ENCODE results near the gene RNF13. TPM values are rescaled to one million over a fixed set of nuclear protein-coding genes. Genes with fewer than 3 reads are reported as not detected.
"Not testable (repeated sequence)": the region's sequence is repeated elsewhere in the genome, so short reads cannot be mapped to it uniquely, and the experiment has no call there.

Gene RNF13
- total RNA-seq, 1 donor from 2014 or later: 45.3 TPM

- not testable (repeated sequence) for DNase-seq (ENCODE audit: low read depth in 2 of 2)
These were observed 26.5 kb downstream of the RNF13 start for GRCh38 chr3:149839469-149839868.

- DNase-seq (ENCODE audit: low read depth in 2 of 2): no peak
These were observed 26.9 kb downstream of the RNF13 start for GRCh38 chr3:149839896-149840295.

- DNase-seq (ENCODE audit: low read depth in 2 of 2): no peak
These were observed 30.5 kb downstream of the RNF13 start for GRCh38 chr3:149843502-149843901.

- no peak for DNase-seq (ENCODE audit: low read depth in 2 of 2)
These were observed 31.1 kb downstream of the RNF13 start for GRCh38 chr3:149844091-149844490.

GRCh38 chr3:149845570-149846244, 32.7 kb downstream of the RNF13 start:
- no peak for DNase-seq (ENCODE audit: low read depth in 2 of 2)

- DNase-seq (ENCODE audit: low read depth in 2 of 2): no peak
These were observed 35.2 kb downstream of the RNF13 start for GRCh38 chr3:149848238-149848637.

- no peak for DNase-seq (ENCODE audit: low read depth in 2 of 2)
These were observed 35.7 kb downstream of the RNF13 start for GRCh38 chr3:149848688-149849087.

GRCh38 chr3:149850787-149851584, 38.0 kb downstream of the RNF13 start:
- no peak for DNase-seq (ENCODE audit: low read depth in 2 of 2)

- no peak for DNase-seq (ENCODE audit: low read depth in 2 of 2)
These were observed 45.9 kb downstream of the RNF13 start for GRCh38 chr3:149858911-149859310.

- DNase-seq (ENCODE audit: low read depth in 2 of 2): no peak
These were observed 47.9 kb downstream of the RNF13 start for GRCh38 chr3:149860881-149861280.

GRCh38 chr3:149867563-149867962, 54.5 kb downstream of the RNF13 start:
- DNase-seq (ENCODE audit: low read depth in 2 of 2): no peak

GRCh38 chr3:149871855-149872254, 58.8 kb downstream of the RNF13 start:
- DNase-seq (ENCODE audit: low read depth in 2 of 2): no peak

- no peak for DNase-seq (ENCODE audit: low read depth in 2 of 2)
These were observed 59.6 kb downstream of the RNF13 start for GRCh38 chr3:149872589-149872988.

- DNase-seq (ENCODE audit: low read depth in 2 of 2): no peak
These were observed 64.7 kb downstream of the RNF13 start for GRCh38 chr3:149877668-149878067.

GRCh38 chr3:149879872-149880271, 66.9 kb downstream of the RNF13 start:
- peak; percentile 29 to 64 for DNase-seq (ENCODE audit: low read depth in 2 of 2)

- no peak for DNase-seq (ENCODE audit: low read depth in 2 of 2)
These were observed 68.9 kb downstream of the RNF13 start for GRCh38 chr3:149881879-149882278.

- DNase-seq (ENCODE audit: low read depth in 2 of 2): no peak
These were observed 70.1 kb downstream of the RNF13 start for GRCh38 chr3:149883134-149883533.

- DNase-seq (ENCODE audit: low read depth in 2 of 2): not testable (repeated sequence)
These were observed 70.8 kb downstream of the RNF13 start for GRCh38 chr3:149883860-149884259.

GRCh38 chr3:149884848-149885247, 71.8 kb downstream of the RNF13 start:
- DNase-seq (ENCODE audit: low read depth in 2 of 2): not testable (repeated sequence)

- DNase-seq (ENCODE audit: low read depth in 2 of 2): no peak
These were observed 73.9 kb downstream of the RNF13 start for GRCh38 chr3:149886957-149887356.

- DNase-seq (ENCODE audit: low read depth in 2 of 2): no peak
These were observed 78.6 kb downstream of the RNF13 start for GRCh38 chr3:149891621-149892020.

GRCh38 chr3:149892371-149892770, 79.4 kb downstream of the RNF13 start:
- DNase-seq (ENCODE audit: low read depth in 2 of 2): no peak

- no peak for DNase-seq (ENCODE audit: low read depth in 2 of 2)
These were observed 81.2 kb downstream of the RNF13 start for GRCh38 chr3:149894205-149894604.
